T-helper 2 cell treated with Interferon-gamma antibody and Interleukin-4, amounts not matched to agents 5 μg/mL and 100 μg/mL, for 36 hours (primary cell): ENCODE data around the gene CATSPER3.

ENCODE experiments used
- DNase-seq: peaks from one replicate; pipeline ENCODE4 v3.0.0; 2021; ENCODE audit warnings: low spot score
- H3K27ac Mint-ChIP-seq: one replicate; pipeline ENCODE4 v1.8.0; 2021; ENCODE audit warnings: mild to moderate bottlenecking, mixed read lengths
- H3K27me3 Mint-ChIP-seq: one replicate; pipeline ENCODE4 v1.8.0; 2021; ENCODE audit warnings: low read depth, mixed read lengths
- H3K36me3 Mint-ChIP-seq: one replicate; pipeline ENCODE4 v1.8.0; 2021; ENCODE audit warnings: low read depth, mixed read lengths
- H3K4me1 Mint-ChIP-seq: one replicate; pipeline ENCODE4 v1.8.0; 2021; ENCODE audit warnings: low read depth, mixed read lengths
- H3K4me3 Mint-ChIP-seq: one replicate; pipeline ENCODE4 v1.8.0; 2022; ENCODE audit warnings: mild to moderate bottlenecking, moderate library complexity, mixed read lengths
- H3K9me3 Mint-ChIP-seq: one replicate; pipeline ENCODE4 v1.8.0; 2021; ENCODE audit warnings: mixed read lengths

CATSPER3 gene

DNA sequence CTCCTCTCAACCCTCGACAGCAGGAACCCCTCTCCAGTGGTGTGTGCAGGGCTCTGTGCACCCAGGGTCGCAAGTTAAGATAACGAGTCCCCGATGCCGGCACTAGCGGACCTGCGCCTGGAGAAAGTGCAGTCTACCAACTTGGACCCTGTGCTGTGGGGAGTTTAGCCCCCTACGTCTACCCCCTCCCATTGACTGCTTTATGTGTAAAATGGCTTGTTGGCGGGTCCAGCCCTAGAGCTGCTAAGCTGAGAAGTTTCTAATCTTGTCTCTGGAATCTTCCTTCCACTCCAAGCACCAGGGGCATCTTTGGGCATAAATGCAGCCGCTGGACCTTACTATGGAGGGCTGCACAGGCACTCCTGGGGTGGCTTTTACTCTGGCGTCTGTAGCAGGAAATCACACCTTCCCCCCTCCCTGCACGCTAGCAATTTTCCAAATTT, 73.5 kb downstream of the CATSPER3 start:
- H3K4me1 Mint-ChIP-seq, result no peaks in the 10 kb centered on the region

DNA sequence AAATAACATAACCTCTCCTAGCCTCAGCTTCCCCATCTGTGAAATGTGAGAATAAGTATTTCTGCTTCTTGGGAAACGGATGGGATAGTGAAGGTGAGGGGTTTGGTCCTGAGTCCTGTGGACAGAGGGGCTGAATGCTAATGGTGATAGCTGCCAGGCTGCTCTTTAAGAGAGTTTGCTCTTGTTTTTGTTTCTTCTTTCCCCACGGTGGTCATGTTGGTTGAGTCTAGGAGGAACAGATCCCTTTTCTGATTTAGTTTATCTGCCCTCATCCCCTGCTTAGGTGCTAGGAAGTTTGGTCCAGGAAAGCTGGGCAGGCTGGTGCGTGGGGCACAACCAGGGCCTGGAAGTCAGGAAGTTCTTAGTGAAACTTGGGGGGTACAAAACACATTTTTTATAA, 74.0 kb downstream of the CATSPER3 start:
- no peak overlapping the region for H3K4me3 Mint-ChIP-seq
- no peaks in the 10 kb centered on the region for H3K36me3 Mint-ChIP-seq
- H3K27ac Mint-ChIP-seq, result no peak overlapping the region
- H3K9me3 Mint-ChIP-seq, result no peaks in the 10 kb centered on the region
- H3K27me3 Mint-ChIP-seq, result peaks cover 84% of the 10 kb centered on the region
- H3K4me1 Mint-ChIP-seq, result no peaks in the 10 kb centered on the region
- DNase-seq, result no peak

More for the DNA sequence above, 73.5 kb downstream of the CATSPER3 start:
- Mint-ChIP-seq H3K36me3 (no peaks in the 10 kb centered on the region), H3K4me3 (no peak overlapping the region), H3K27ac (no peak overlapping the region), H3K9me3 (no peaks in the 10 kb centered on the region), H3K27me3 (peaks cover 87% of the 10 kb centered on the region)
- DNase-seq, result no peak

GRCh38 chr5:135042595-135042994, 74.9 kb downstream of the CATSPER3 start:
- Mint-ChIP-seq H3K36me3 (no peaks in the 10 kb centered on the region), H3K9me3 (no peaks in the 10 kb centered on the region), H3K27ac (no peak overlapping the region), H3K4me3 (no peak overlapping the region), H3K4me1 (no peaks in the 10 kb centered on the region), H3K27me3 (peaks cover 82% of the 10 kb centered on the region)
- no peak for DNase-seq

GRCh38 chr5:135045488-135045887, 77.8 kb downstream of the CATSPER3 start:
- H3K4me3 Mint-ChIP-seq, result no peak overlapping the region

GRCh38 chr5:135046661-135047346, 79.1 kb downstream of the CATSPER3 start:
- H3K9me3 Mint-ChIP-seq, result no peaks in the 10 kb centered on the region
- H3K4me3 Mint-ChIP-seq, result no peak overlapping the region
- no peak overlapping the region for H3K27ac Mint-ChIP-seq
- H3K27me3 Mint-ChIP-seq, result peaks cover 85% of the 10 kb centered on the region
- no peaks in the 10 kb centered on the region for H3K36me3 Mint-ChIP-seq
- H3K4me1 Mint-ChIP-seq, result no peaks in the 10 kb centered on the region
- no peak for DNase-seq

More at GRCh38 chr5:135045488-135045887, 77.8 kb downstream of the CATSPER3 start:
- no peaks in the 10 kb centered on the region for H3K9me3 Mint-ChIP-seq
- peaks cover 85% of the 10 kb centered on the region for H3K27me3 Mint-ChIP-seq
- no peaks in the 10 kb centered on the region for H3K36me3 Mint-ChIP-seq
- H3K27ac Mint-ChIP-seq, result no peak overlapping the region
- H3K4me1 Mint-ChIP-seq, result no peaks in the 10 kb centered on the region
- DNase-seq, result no peak

DNA sequence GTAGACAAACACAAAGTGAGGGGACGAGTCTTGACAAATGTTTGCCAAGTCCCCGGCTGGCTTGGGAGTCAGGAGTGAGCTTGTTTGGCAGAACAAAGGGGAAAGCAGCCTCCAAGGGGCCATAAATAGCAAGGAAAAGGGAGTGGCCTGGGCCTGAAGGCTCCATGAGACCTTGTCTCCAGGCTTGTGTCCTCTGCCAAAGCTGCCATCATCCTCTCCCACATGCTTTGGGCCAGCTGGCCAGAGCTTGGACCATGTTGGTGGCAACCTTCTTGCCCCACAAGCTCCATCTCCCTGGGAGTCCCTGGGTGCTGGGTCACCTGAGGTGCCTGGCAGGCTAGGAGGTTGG, 79.6 kb downstream of the CATSPER3 start:
- no peak for DNase-seq
- Mint-ChIP-seq H3K36me3 (no peaks in the 10 kb centered on the region), H3K4me1 (no peaks in the 10 kb centered on the region), H3K27me3 (peaks cover 85% of the 10 kb centered on the region), H3K4me3 (no peak overlapping the region), H3K27ac (no peak overlapping the region), H3K9me3 (no peaks in the 10 kb centered on the region)

- Mint-ChIP-seq H3K9me3 (no peaks in the 10 kb centered on the region), H3K4me1 (no peaks in the 10 kb centered on the region), H3K36me3 (no peaks in the 10 kb centered on the region), H3K27ac (no peak overlapping the region), H3K4me3 (no peak overlapping the region), H3K27me3 (peaks cover 85% of the 10 kb centered on the region)
- no peak for DNase-seq
These were observed 80.6 kb downstream of the CATSPER3 start for GRCh38 chr5:135048286-135048685.

- peaks cover 2% of the 10 kb centered on the region for H3K4me1 Mint-ChIP-seq
- H3K36me3 Mint-ChIP-seq, result no peaks in the 10 kb centered on the region
- H3K9me3 Mint-ChIP-seq, result no peaks in the 10 kb centered on the region
- peaks cover 85% of the 10 kb centered on the region for H3K27me3 Mint-ChIP-seq
- no peak for DNase-seq
- H3K27ac Mint-ChIP-seq, result no peak overlapping the region
- no peak overlapping the region for H3K4me3 Mint-ChIP-seq
These were observed 81.2 kb downstream of the CATSPER3 start for GRCh38 chr5:135048930-135049329.

DNA sequence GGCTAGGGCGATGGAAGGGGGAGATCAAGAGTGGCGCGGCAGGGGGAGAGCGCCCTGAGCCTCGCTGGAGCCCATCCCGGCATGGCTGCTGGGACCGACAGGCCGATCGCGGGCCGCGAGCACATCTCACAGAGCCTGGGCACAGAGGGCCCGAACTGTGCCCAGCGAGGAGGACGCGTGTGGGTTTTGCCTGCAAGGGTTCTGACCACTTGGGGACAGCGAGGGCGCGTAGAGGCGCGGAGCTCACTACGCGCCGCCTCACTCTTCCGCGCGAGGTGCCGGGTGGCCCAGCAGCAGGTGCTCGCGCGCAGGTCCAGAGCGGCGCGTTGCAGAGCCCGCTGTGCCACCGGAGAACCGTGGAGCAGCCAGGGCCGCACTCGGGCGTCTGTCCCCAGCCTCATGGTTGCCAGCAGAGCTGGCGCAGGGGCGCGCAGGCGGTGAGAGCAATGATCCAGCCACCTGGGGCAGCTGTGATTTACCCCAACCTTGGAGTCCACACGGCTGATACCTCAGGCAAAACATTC, 82.6 kb downstream of the CATSPER3 start:
- Mint-ChIP-seq H3K36me3 (no peaks in the 10 kb centered on the region), H3K27me3 (peaks cover 82% of the 10 kb centered on the region), H3K9me3 (no peaks in the 10 kb centered on the region), H3K4me1 (peaks cover 2% of the 10 kb centered on the region), H3K27ac (no peak overlapping the region), H3K4me3 (no peak overlapping the region)
- DNase-seq, result no peak

GRCh38 chr5:135051399-135051798, 83.7 kb downstream of the CATSPER3 start:
- H3K27me3 Mint-ChIP-seq, result peaks cover 85% of the 10 kb centered on the region
- no peak for DNase-seq
- no peaks in the 10 kb centered on the region for H3K36me3 Mint-ChIP-seq
- no peak overlapping the region for H3K4me3 Mint-ChIP-seq
- peaks cover 2% of the 10 kb centered on the region for H3K4me1 Mint-ChIP-seq
- H3K27ac Mint-ChIP-seq, result no peak overlapping the region
- no peaks in the 10 kb centered on the region for H3K9me3 Mint-ChIP-seq

GRCh38 chr5:135051872-135052271, 84.2 kb downstream of the CATSPER3 start:
- Mint-ChIP-seq H3K9me3 (no peaks in the 10 kb centered on the region), H3K36me3 (no peaks in the 10 kb centered on the region), H3K4me3 (no peak overlapping the region), H3K27ac (no peak overlapping the region), H3K27me3 (peaks cover 86% of the 10 kb centered on the region), H3K4me1 (peaks cover 2% of the 10 kb centered on the region)
- DNase-seq, result no peak

DNA sequence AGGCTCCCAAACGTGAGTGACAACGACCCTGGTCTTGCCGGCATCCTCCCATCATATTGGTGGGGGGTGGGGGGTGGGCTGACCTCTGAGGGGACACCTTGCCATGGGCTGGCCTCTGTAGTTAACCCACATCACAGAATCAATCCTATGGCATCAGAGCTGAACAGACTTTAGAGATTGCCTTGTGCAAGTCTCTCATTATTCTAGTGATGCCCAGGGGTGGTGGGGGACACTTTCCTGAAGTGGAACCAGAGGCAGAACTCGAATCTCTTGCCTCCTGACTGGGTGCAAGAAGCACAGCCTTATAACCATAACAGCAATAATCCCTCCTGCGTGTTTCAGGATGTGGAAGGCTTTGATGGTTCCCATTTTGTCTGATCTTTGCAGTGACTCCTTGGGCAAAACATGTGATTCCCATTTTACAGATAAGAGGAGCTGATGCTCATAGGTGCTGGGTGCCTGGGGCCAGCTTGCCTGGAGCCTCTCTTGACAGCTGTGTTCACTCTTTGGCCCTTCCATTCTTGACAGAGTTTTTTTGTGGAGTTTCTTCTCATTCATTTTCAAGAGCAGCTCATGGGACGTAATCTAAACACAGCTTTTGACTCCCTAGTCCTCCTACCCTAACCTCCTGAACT, 84.9 kb downstream of the CATSPER3 start:
- H3K27me3 Mint-ChIP-seq, result peaks cover 80% of the 10 kb centered on the region
- peaks cover 2% of the 10 kb centered on the region for H3K4me1 Mint-ChIP-seq
- H3K27ac Mint-ChIP-seq, result no peak overlapping the region
- no peak overlapping the region for H3K4me3 Mint-ChIP-seq
- H3K9me3 Mint-ChIP-seq, result no peaks in the 10 kb centered on the region
- H3K36me3 Mint-ChIP-seq, result no peaks in the 10 kb centered on the region
- no peak for DNase-seq

DNA sequence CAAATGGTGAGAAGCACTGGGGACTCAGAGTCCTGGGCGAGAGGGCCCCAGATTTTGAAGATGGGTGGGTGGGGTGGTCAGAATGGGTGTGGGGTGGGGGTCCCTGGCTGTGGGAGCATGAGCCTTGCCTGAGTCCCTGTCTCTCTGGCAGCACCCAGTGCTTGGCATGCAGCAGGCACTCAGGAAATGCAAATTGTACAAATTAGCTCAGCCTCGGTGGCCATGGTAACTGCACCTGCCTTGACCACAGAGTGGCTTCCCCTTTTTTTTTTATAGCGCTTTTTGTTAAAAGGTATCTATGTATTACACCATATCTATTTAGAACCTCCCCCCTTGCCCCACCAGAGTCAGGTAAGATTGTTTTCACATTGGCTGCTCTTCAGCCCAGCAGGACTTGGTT, 85.6 kb downstream of the CATSPER3 start:
- H3K9me3 Mint-ChIP-seq, result no peaks in the 10 kb centered on the region
- peaks cover 2% of the 10 kb centered on the region for H3K4me1 Mint-ChIP-seq
- H3K27ac Mint-ChIP-seq, result no peak overlapping the region
- H3K4me3 Mint-ChIP-seq, result no peak overlapping the region
- peaks cover 75% of the 10 kb centered on the region for H3K27me3 Mint-ChIP-seq
- no peak for DNase-seq
- H3K36me3 Mint-ChIP-seq, result no peaks in the 10 kb centered on the region

- H3K4me1 Mint-ChIP-seq, result peaks cover 2% of the 10 kb centered on the region
- no peaks in the 10 kb centered on the region for H3K36me3 Mint-ChIP-seq
- H3K9me3 Mint-ChIP-seq, result no peaks in the 10 kb centered on the region
- H3K4me3 Mint-ChIP-seq, result no peak overlapping the region
- no peak overlapping the region for H3K27ac Mint-ChIP-seq
- H3K27me3 Mint-ChIP-seq, result peaks cover 69% of the 10 kb centered on the region
- no peak for DNase-seq
These were observed 86.3 kb downstream of the CATSPER3 start for GRCh38 chr5:135053989-135054388.
